HG02588 (cell line): ENCODE data around the gene AP4M1.

Experiments used
- ATAC-seq: cut with Tn5 transposase; IDR thresholded peaks from one replicate; pipeline ENCODE4 v1.9.1; 2021; ENCODE audit warnings: mild to moderate bottlenecking, moderate library complexity; ENCODE audit not compliant: unreplicated experiment

Gene AP4M1

DNA sequence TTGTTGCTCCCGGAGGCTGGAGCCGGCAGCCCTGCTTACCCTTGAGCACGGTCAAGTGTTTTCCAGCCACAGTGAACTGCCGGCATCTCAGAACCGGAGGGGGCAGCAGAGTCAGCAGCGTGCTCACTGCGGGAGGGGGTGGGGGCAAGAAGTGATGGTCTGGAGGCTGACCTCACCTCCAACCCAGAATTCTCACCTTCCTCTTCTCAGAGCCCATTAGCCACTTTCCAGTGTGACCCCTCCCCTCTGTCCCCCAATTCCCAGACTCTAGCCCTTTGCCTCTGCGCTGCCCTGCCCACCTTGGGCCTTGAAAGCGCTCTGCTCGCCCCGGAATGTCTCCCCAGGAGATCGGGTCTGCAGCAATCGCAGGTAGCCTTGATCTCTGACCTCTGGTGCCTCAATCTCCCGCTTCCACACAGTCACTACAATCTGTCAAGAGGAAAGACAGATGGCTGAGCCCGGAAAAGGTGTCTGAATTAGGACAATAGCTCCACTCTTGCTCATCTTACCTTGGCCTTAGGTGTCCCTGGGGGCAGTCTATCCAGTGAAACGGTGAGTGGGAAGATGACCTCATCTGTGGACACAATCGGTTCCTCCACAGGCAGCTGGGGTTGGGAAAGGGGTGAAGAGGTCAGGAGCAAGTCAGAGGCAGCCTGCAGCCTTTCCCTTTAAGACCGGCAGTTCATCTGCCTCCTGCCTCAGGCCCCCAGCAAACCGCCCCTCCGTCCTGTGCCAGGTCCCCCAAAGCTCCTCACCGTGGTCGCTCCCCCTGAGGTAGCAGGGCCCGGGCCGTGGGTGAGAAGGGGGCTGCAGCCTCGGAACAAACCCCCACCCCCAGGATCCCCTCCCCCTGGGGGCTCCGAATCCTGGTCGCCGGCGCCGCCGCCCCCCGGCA, 56.1 kb downstream of the AP4M1 start:
- no peak for ATAC-seq
